Chondrocyte (in vitro differentiated cells): ENCODE data around the gene SUPT4H1. TPM values are rescaled to one million over a fixed set of nuclear protein-coding genes. Genes with fewer than 3 reads are reported as not detected.

ENCODE experiments used
- DNase-seq: peaks from one replicate; pipeline ENCODE4 v3.0.0; 2021; ENCODE audit warnings: mixed read lengths, low spot score
- H3K27ac Mint-ChIP-seq: one replicate; pipeline ENCODE4 v1.8.0; 2021; ENCODE audit warnings: mild to moderate bottlenecking, moderate library complexity, mixed read lengths; ENCODE audit not compliant: unreplicated experiment
- H3K27me3 Mint-ChIP-seq: 2 replicates; pipeline ENCODE4 v1.8.0; 2021; ENCODE audit warnings: low read depth, mixed read lengths
- H3K36me3 Mint-ChIP-seq: 2 replicates; pipeline ENCODE4 v1.8.0; 2021; ENCODE audit warnings: low read depth, mixed read lengths
- H3K4me1 Mint-ChIP-seq: 2 replicates; pipeline ENCODE4 v1.8.0; 2021; ENCODE audit warnings: low read depth, mild to moderate bottlenecking, mixed read lengths
- H3K4me3 Mint-ChIP-seq: one replicate; pipeline ENCODE4 v1.8.0; 2021; ENCODE audit warnings: mild to moderate bottlenecking, moderate library complexity, mixed read lengths; ENCODE audit not compliant: unreplicated experiment
- H3K9me3 Mint-ChIP-seq: 2 replicates; pipeline ENCODE4 v1.8.0; 2021; ENCODE audit warnings: low read depth, mixed read lengths
- CTCF ChIP-seq: fragments of 200-600 bp; sonication (generic); IDR thresholded peaks from 2 replicates; pipeline ENCODE4 v1.5.0; 2021; ENCODE audit warnings: antibody characterized with exemption, mild to moderate bottlenecking, moderate library complexity
- total RNA-seq: library from RNA; stranded (reverse); gene quantifications from 3 replicates; pipeline ENCODE4 v1.2.1, GENCODE V29; 2021

Gene SUPT4H1
- total RNA-seq, 1 donor from 2014 or later, result 57.4 TPM

- Mint-ChIP-seq H3K27me3 (peaks cover 30% of the 10 kb centered on the region), H3K27ac (no peak overlapping the region), H3K36me3 (no peaks in the 10 kb centered on the region), H3K4me1 (no peaks in the 10 kb centered on the region), H3K4me3 (no peak overlapping the region), H3K9me3 (no peaks in the 10 kb centered on the region)
- no peak for DNase-seq
- TF ChIP-seq CTCF, result no peak
Observed at GRCh38 chr17:58387834-58388233, 35.8 kb upstream of the SUPT4H1 start.

GRCh38 chr17:58386708-58387107 is 34.7 kb upstream of the SUPT4H1 start:
- Mint-ChIP-seq H3K4me1 (no peaks in the 10 kb centered on the region), H3K27me3 (peaks cover 28% of the 10 kb centered on the region), H3K36me3 (no peaks in the 10 kb centered on the region), H3K27ac (no peak overlapping the region), H3K9me3 (no peaks in the 10 kb centered on the region), H3K4me3 (no peak overlapping the region)
- no peak for DNase-seq
- no peak for TF ChIP-seq CTCF

- no peak overlapping the region for H3K27ac Mint-ChIP-seq
- no peaks in the 10 kb centered on the region for H3K9me3 Mint-ChIP-seq
- no peak for DNase-seq
- no peaks in the 10 kb centered on the region for H3K36me3 Mint-ChIP-seq
- H3K27me3 Mint-ChIP-seq, result peaks cover 17% of the 10 kb centered on the region
- peaks cover 5% of the 10 kb centered on the region for H3K4me1 Mint-ChIP-seq
- H3K4me3 Mint-ChIP-seq, result no peak overlapping the region
- no peak for TF ChIP-seq CTCF
Observed at GRCh38 chr17:58385359-58385899, 33.4 kb upstream of the SUPT4H1 start.

GRCh38 chr17:58384897-58385296 is 32.9 kb upstream of the SUPT4H1 start:
- H3K27ac Mint-ChIP-seq, result no peak overlapping the region

GRCh38 chr17:58383892-58384462 is 32.0 kb upstream of the SUPT4H1 start:
- TF ChIP-seq CTCF, result no peak
- peaks cover 14% of the 10 kb centered on the region for H3K27me3 Mint-ChIP-seq
- no peak overlapping the region for H3K27ac Mint-ChIP-seq
- H3K9me3 Mint-ChIP-seq, result no peaks in the 10 kb centered on the region
- H3K36me3 Mint-ChIP-seq, result no peaks in the 10 kb centered on the region
- peaks cover 5% of the 10 kb centered on the region for H3K4me1 Mint-ChIP-seq
- no peak overlapping the region for H3K4me3 Mint-ChIP-seq
- no peak for DNase-seq

More at GRCh38 chr17:58384897-58385296, 32.9 kb upstream of the SUPT4H1 start:
- Mint-ChIP-seq H3K4me1 (peaks cover 5% of the 10 kb centered on the region), H3K27me3 (peaks cover 17% of the 10 kb centered on the region), H3K9me3 (no peaks in the 10 kb centered on the region), H3K4me3 (no peak overlapping the region), H3K36me3 (no peaks in the 10 kb centered on the region)
- DNase-seq, result no peak
- no peak for TF ChIP-seq CTCF
